PC-9 (cell line): ENCODE data around the gene SCN1A.

Source experiments
- EZH2 ChIP-seq: fragments of 200-600 bp; sonication (generic); IDR thresholded peaks from 2 replicates; pipeline ENCODE4 v1.8.0; 2017; ENCODE audit warnings: antibody characterized with exemption, low read depth
- TF ChIP-seq, protein P1 (sequence below): fragments of 200-600 bp; sonication (generic); conservative IDR thresholded peaks from 2 replicates; pipeline ENCODE4 v1.6.1; 2017; ENCODE audit warnings: mixed run types, antibody characterized with exemption, mild to moderate bottlenecking, moderate library complexity

DNA sequence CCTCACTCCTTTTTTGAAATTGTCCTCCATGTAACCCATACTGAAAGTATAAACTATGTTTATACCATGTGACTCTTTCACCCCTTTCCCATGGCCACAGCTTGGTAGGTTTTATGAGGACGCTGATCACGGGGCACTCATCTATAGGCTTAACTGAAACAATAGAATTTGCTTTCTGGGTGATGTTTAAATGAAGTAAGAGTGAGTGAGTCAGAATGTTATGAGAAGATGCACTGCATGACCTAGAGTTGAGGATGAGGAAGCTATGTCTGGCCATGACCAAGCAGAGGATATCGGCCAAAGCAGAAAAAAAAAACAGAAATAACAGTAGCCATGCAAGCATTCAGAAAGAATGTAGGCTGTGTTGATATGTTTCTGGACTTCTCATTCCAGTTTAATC is 34.9 kb downstream of the SCN1A start:
- TF ChIP-seq, protein P1, sequence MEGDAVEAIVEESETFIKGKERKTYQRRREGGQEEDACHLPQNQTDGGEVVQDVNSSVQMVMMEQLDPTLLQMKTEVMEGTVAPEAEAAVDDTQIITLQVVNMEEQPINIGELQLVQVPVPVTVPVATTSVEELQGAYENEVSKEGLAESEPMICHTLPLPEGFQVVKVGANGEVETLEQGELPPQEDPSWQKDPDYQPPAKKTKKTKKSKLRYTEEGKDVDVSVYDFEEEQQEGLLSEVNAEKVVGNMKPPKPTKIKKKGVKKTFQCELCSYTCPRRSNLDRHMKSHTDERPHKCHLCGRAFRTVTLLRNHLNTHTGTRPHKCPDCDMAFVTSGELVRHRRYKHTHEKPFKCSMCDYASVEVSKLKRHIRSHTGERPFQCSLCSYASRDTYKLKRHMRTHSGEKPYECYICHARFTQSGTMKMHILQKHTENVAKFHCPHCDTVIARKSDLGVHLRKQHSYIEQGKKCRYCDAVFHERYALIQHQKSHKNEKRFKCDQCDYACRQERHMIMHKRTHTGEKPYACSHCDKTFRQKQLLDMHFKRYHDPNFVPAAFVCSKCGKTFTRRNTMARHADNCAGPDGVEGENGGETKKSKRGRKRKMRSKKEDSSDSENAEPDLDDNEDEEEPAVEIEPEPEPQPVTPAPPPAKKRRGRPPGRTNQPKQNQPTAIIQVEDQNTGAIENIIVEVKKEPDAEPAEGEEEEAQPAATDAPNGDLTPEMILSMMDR: no peak
- no peak for TF ChIP-seq EZH2
